Stimulated activated CD4-positive, alpha-beta T cell treated with anti-CD3 and anti-CD28 coated beads, TNF-alpha, amount 100 ng/mL, for 48 hours (primary cell): Measurements from ENCODE around the gene KLHL14.
"Not testable (repeated sequence)": the region's sequence is repeated elsewhere in the genome, so short reads cannot be mapped to it uniquely, and the experiment has no call there.

Source experiments
- DNase-seq, 3 donors: peaks; one replicate each; pipeline ENCODE4 v3.0.0-alpha.2; 2020; ENCODE audit warnings: low read depth in 3 of 3

Gene KLHL14

GRCh38 chr18:32772581-32773381 is at the start of gene KLHL14:
Gene KLHL14, minus strand, starts transcription at chr18:32773023. Its CDS starts 2,432 bp downstream, at chr18:32770591.
- no peak for DNase-seq

- DNase-seq, result no peak
Measured at GRCh38 chr18:32822197-32822596, 49.4 kb upstream of the KLHL14 start.

GRCh38 chr18:32815881-32816280 is 43.1 kb upstream of the KLHL14 start:
- no peak for DNase-seq

- DNase-seq, result no peak
Measured at GRCh38 chr18:32812342-32812741, 39.5 kb upstream of the KLHL14 start.

GRCh38 chr18:32810314-32810713 is 37.5 kb upstream of the KLHL14 start:
- no peak for DNase-seq

GRCh38 chr18:32805354-32805753 is 32.5 kb upstream of the KLHL14 start:
- no peak for DNase-seq

GRCh38 chr18:32804134-32804888 is 31.5 kb upstream of the KLHL14 start:
- no peak for DNase-seq

- DNase-seq, result no peak
Measured at GRCh38 chr18:32803568-32803967, 30.7 kb upstream of the KLHL14 start.

GRCh38 chr18:32802591-32803451 is 30.0 kb upstream of the KLHL14 start:
- DNase-seq, result no peak

- no peak for DNase-seq
Measured at GRCh38 chr18:32801228-32801627, 28.4 kb upstream of the KLHL14 start.

GRCh38 chr18:32798209-32798960 is 25.6 kb upstream of the KLHL14 start:
- no peak for DNase-seq

- DNase-seq, result not testable (repeated sequence)
Measured at GRCh38 chr18:32794667-32795066, 21.8 kb upstream of the KLHL14 start.

- DNase-seq, result no peak
Measured at GRCh38 chr18:32779010-32779409, 6.2 kb upstream of the KLHL14 start.

- DNase-seq, result no peak
Measured at GRCh38 chr18:32777049-32777448, 4.2 kb upstream of the KLHL14 start.

GRCh38 chr18:32776561-32776960 is 3.7 kb upstream of the KLHL14 start:
- no peak for DNase-seq

- DNase-seq, result no peak
Measured at GRCh38 chr18:32775628-32776027, 2.8 kb upstream of the KLHL14 start.

GRCh38 chr18:32773382-32773712 is 524 bp upstream of the KLHL14 start:
- DNase-seq, result no peak

GRCh38 chr18:32771871-32772580 is 797 bp downstream of the KLHL14 start:
- no peak for DNase-seq

GRCh38 chr18:32771169-32771751 is 1.6 kb downstream of the KLHL14 start:
- no peak for DNase-seq

- no peak for DNase-seq
Measured at GRCh38 chr18:32770666-32771168, 2.1 kb downstream of the KLHL14 start.
